SK-N-MC (cell line): ENCODE results near the gene SLC2A5.
"Not testable (repeated sequence)": the region's sequence is repeated elsewhere in the genome, so short reads cannot be mapped to it uniquely, and the experiment has no call there.

Experiments used
- EZH2 ChIP-seq: fragments of 200-600 bp; sonication (generic); IDR thresholded peaks from one replicate; pipeline ENCODE4 v1.6.1; 2017; ENCODE audit warnings: antibody characterized with exemption
- POLR2AphosphoS5 ChIP-seq: IDR thresholded peaks from 2 replicates; pipeline ENCODE4 v1.6.1; 2012; ENCODE audit warnings: mild to moderate bottlenecking, low read depth, low read length, borderline replicate concordance

GRCh38 chr1:9093996-9094595 lies 24.7 kb upstream of the SLC2A5 start:
- TF ChIP-seq EZH2, POLR2AphosphoS5: not testable (repeated sequence)
